ENCODE results near the gene TTC22. TPM values are rescaled to one million over a fixed set of nuclear protein-coding genes. Genes with fewer than 3 reads are reported as not detected.

The TTC22 gene
- total RNA-seq, 1 donor from 2014 or later: 6.0 TPM

GRCh38 chr1:54751426-54751825 is 49.7 kb downstream of the TTC22 start:
- H3K9me3 Mint-ChIP-seq: no peaks in the 10 kb centered on the region
- no peak overlapping the region for H3K4me3 Mint-ChIP-seq
- POLR2A ChIA-PET: no interaction called here
- H3K4me1 Mint-ChIP-seq: no peaks in the 10 kb centered on the region
- H3K36me3 Mint-ChIP-seq (ENCODE audit: low read depth): peaks cover 4% of the 10 kb centered on the region
- ATAC-seq (ENCODE audit: low read depth) (no peak), DNase-seq (no peak)
- intact Hi-C loops (cut with micrococcal nuclease): no loop called here
- CTCF ChIA-PET: no interaction called here
- no peaks in the 10 kb centered on the region for H3K27me3 Mint-ChIP-seq
- H3K27ac Mint-ChIP-seq: no peak overlapping the region
- TF ChIP-seq CTCF (IDR thresholded peaks at IDR 0.05): no peak

DNA sequence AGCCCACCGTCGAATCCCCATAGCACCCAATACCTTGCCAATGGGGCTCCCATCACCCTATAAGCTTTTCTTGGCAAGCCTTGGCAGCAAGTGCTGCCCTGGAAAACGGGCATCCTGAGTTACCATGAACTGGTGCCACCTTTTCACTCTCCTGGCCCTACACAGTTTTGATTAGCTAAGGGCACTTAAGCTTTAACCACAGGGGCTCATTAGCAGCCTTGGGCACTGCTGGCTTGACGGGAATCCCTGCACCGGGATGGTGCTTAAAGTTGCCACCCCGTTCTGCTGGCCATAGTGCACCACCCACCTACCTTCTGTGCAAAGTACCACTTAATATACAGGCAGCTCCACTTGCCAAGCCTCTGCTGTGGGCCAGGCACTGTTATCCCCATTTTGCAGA is 50.5 kb downstream of the TTC22 start:
- intact Hi-C loops (cut with micrococcal nuclease): no loop called here
- Mint-ChIP-seq H3K36me3 (ENCODE audit: low read depth) (no peaks in the 10 kb centered on the region), H3K4me1 (no peaks in the 10 kb centered on the region), H3K9me3 (no peaks in the 10 kb centered on the region), H3K27ac (no peak overlapping the region), H3K27me3 (no peaks in the 10 kb centered on the region), H3K4me3 (no peak overlapping the region)
- TF ChIP-seq CTCF (IDR thresholded peaks at IDR 0.05): no peak
- POLR2A ChIA-PET: no interaction called here
- DNase-seq (no peak), ATAC-seq (ENCODE audit: low read depth) (no peak)
- CTCF ChIA-PET: no interaction called here

GRCh38 chr1:54748094-54748835 is 52.9 kb downstream of the TTC22 start:
- Mint-ChIP-seq H3K36me3 (ENCODE audit: low read depth) (peaks cover 6% of the 10 kb centered on the region), H3K27ac (no peak overlapping the region), H3K4me3 (no peak overlapping the region), H3K4me1 (no peaks in the 10 kb centered on the region), H3K27me3 (no peaks in the 10 kb centered on the region), H3K9me3 (no peaks in the 10 kb centered on the region)
- no peak for TF ChIP-seq CTCF (IDR thresholded peaks at IDR 0.05)
- POLR2A ChIA-PET: no interaction called here
- CTCF ChIA-PET: no interaction called here
- intact Hi-C loops (cut with micrococcal nuclease): no loop called here
- ATAC-seq (ENCODE audit: low read depth) (no peak), DNase-seq (no peak)

DNA sequence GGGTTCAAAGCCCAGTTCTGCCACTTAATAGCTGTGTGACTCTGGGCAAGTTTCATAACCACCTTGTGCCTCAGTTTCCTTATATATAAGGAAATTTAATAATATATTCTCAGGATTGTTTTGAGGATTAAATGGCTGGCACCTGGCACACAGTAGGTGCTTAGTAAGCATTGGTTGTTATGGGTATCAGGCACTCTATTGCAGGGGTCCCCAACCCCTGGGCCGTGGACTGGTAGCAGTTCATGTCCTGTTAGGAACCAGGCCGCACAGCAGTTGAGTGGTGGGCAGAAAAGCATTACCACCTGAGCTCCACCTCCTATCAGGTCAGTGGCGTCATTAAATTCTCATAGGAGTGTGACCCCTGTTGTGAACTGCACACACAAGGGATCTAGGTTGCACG is 55.3 kb downstream of the TTC22 start:
- ChIA-PET CTCF (no interaction called here), POLR2A (no interaction called here)
- Mint-ChIP-seq H3K36me3 (ENCODE audit: low read depth) (peaks cover 27% of the 10 kb centered on the region), H3K4me3 (no peak overlapping the region), H3K4me1 (no peaks in the 10 kb centered on the region), H3K27me3 (no peaks in the 10 kb centered on the region), H3K27ac (no peak overlapping the region), H3K9me3 (no peaks in the 10 kb centered on the region)
- intact Hi-C loops (cut with micrococcal nuclease): no loop called here
- TF ChIP-seq CTCF (IDR thresholded peaks at IDR 0.05): no peak
- ATAC-seq (ENCODE audit: low read depth) (no peak), DNase-seq (no peak)

DNA sequence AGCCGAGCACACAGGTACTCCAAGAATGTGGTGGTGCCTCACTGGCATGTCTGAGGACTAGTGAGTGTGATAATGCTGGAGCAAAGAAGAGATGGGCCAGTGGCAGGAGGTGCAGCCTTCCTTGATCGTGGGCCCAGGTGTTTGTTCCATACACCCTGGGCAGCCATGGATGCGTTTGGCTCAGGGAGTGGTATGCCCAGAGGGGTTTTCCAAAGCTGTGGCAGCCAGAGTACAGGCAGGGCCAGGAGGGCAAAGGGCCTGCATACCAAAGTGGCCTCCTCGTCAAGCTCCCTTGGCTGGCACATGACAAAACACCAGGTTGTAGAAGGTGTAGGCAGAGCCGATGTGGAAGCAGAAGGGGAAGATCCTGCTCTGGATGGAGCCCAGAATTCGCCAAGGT is 55.8 kb downstream of the TTC22 start:
- no peaks in the 10 kb centered on the region for H3K9me3 Mint-ChIP-seq
- ChIA-PET CTCF (no interaction called here), POLR2A (no interaction called here)
- H3K36me3 Mint-ChIP-seq (ENCODE audit: low read depth): peaks cover 33% of the 10 kb centered on the region
- DNase-seq (no peak), ATAC-seq (ENCODE audit: low read depth) (no peak)
- no peak overlapping the region for H3K4me3 Mint-ChIP-seq
- H3K27ac Mint-ChIP-seq: no peak overlapping the region
- intact Hi-C loops (cut with micrococcal nuclease): no loop called here
- H3K27me3 Mint-ChIP-seq: no peaks in the 10 kb centered on the region
- no peaks in the 10 kb centered on the region for H3K4me1 Mint-ChIP-seq
- no peak for TF ChIP-seq CTCF (IDR thresholded peaks at IDR 0.05)
